Ishikawa (cell line): Measurements from ENCODE around the gene DTYMK.

Experiments
- CEBPB ChIP-seq: IDR thresholded peaks from 2 replicates; pipeline ENCODE4 v1.6.1; 2012
- CREB1 ChIP-seq: IDR thresholded peaks from 2 replicates; pipeline ENCODE4 v1.6.1; 2012; ENCODE audit warnings: low read depth
- EGR1 ChIP-seq: IDR thresholded peaks from 2 replicates; pipeline ENCODE4 v1.6.1; 2012
- EP300 ChIP-seq: IDR thresholded peaks from 2 replicates; pipeline ENCODE4 v1.6.1; 2012; ENCODE audit warnings: borderline replicate concordance
- FOXM1 ChIP-seq: IDR thresholded peaks from 2 replicates; pipeline ENCODE4 v1.6.1; 2012; ENCODE audit warnings: low read depth, borderline replicate concordance
- NFIC ChIP-seq: IDR thresholded peaks from 2 replicates; pipeline ENCODE4 v1.6.1; 2012
- RAD21 ChIP-seq: IDR thresholded peaks from 2 replicates; pipeline ENCODE4 v1.6.1; 2012; ENCODE audit warnings: low read depth
- TAF1 ChIP-seq: IDR thresholded peaks from 2 replicates; pipeline ENCODE4 v1.6.1; 2012; ENCODE audit warnings: low read depth, mild to moderate bottlenecking
- TCF12 ChIP-seq: IDR thresholded peaks from 2 replicates; pipeline ENCODE4 v1.6.1; 2012; ENCODE audit warnings: low read depth
- TEAD4 ChIP-seq: IDR thresholded peaks from 2 replicates; pipeline ENCODE4 v1.6.1; 2012
- USF1 ChIP-seq: IDR thresholded peaks from 2 replicates; pipeline ENCODE4 v1.6.1; 2012
- YY1 ChIP-seq: IDR thresholded peaks from 2 replicates; pipeline ENCODE4 v1.6.1; 2012; ENCODE audit warnings: low read depth
- ZBTB7A ChIP-seq: IDR thresholded peaks from 2 replicates; pipeline ENCODE4 v1.6.1; 2012; ENCODE audit warnings: low read depth
- TF ChIP-seq, protein P1 (sequence below): IDR thresholded peaks from 2 replicates; pipeline ENCODE4 v1.6.1; 2012
- TF ChIP-seq, protein P2 (sequence below): IDR thresholded peaks from 2 replicates; pipeline ENCODE4 v1.6.1; 2012; ENCODE audit warnings: low read depth, mild to moderate bottlenecking

The DTYMK gene

GRCh38 chr2:241637795-241638660 lies 48.6 kb downstream of the DTYMK start:
- no peak for TF ChIP-seq TEAD4

DNA sequence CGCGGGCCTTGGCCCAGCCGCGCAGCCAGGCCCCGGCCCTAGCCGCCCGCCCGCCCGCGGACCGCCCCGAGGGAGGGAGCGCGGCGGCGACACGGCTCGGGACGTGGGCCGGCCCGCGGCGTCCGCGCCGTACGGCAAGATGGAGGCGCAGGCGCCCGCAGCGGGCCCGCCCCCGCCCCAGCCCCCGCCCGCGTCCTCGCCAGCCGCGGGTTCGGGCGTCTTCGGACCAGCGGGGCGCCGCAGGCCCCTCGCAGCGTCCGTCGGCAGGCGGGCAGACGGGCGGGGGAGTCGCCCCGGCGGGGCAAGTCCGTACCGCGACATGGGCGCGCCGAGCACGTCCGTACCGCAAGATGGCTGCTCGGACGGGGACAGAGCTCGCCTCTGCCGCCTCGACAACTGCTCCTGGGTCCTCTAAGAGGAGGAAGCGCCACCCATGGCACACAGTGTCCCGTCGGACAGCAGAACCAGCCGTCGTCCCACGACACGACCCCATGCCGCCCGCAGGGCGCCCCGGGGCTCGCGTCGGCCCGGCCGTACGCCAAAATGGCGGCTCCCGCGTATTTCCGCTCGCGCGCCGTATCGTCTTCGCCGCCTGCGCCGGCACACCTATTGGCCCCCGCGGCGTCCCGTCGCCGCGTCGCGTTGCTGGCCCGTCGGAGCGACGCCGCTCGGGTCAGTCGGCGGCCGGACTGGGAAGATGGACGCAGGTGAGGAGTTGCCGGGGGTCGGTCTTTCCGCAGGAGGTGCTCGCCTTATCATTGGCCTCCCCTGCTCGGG lies 49.4 kb downstream of the DTYMK start, which contains the start of the genes ATG4B and THAP4:
Gene ATG4B (plus strand): TSS at position 676 of the 777 bp plus-strand sequence. CDS start 22 bp downstream, at position 698.
Gene THAP4 (minus strand): TSS at position 141 of the 777 bp plus-strand sequence. CDS start 141 bp downstream, outside the sequence.
- TF ChIP-seq TAF1 (peak; percentile 61; the same call in 1 of the 2 replicates), YY1 (peak; percentile 98), TCF12 (no peak), CREB1 (peak; percentile 90), EGR1 (peak; percentile 93), NFIC (no peak)
- TF ChIP-seq, protein P1, sequence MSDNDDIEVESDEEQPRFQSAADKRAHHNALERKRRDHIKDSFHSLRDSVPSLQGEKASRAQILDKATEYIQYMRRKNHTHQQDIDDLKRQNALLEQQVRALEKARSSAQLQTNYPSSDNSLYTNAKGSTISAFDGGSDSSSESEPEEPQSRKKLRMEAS = 0 out of 2 replicates have a peak, but pooled peaks have one; percentile 31
- TF ChIP-seq, protein P2, sequence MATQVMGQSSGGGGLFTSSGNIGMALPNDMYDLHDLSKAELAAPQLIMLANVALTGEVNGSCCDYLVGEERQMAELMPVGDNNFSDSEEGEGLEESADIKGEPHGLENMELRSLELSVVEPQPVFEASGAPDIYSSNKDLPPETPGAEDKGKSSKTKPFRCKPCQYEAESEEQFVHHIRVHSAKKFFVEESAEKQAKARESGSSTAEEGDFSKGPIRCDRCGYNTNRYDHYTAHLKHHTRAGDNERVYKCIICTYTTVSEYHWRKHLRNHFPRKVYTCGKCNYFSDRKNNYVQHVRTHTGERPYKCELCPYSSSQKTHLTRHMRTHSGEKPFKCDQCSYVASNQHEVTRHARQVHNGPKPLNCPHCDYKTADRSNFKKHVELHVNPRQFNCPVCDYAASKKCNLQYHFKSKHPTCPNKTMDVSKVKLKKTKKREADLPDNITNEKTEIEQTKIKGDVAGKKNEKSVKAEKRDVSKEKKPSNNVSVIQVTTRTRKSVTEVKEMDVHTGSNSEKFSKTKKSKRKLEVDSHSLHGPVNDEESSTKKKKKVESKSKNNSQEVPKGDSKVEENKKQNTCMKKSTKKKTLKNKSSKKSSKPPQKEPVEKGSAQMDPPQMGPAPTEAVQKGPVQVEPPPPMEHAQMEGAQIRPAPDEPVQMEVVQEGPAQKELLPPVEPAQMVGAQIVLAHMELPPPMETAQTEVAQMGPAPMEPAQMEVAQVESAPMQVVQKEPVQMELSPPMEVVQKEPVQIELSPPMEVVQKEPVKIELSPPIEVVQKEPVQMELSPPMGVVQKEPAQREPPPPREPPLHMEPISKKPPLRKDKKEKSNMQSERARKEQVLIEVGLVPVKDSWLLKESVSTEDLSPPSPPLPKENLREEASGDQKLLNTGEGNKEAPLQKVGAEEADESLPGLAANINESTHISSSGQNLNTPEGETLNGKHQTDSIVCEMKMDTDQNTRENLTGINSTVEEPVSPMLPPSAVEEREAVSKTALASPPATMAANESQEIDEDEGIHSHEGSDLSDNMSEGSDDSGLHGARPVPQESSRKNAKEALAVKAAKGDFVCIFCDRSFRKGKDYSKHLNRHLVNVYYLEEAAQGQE = no peak

- TF ChIP-seq, protein P1 = peak; percentile 70
- 0 out of 2 replicates have a peak, but pooled peaks have one; percentile 10 for TF ChIP-seq ZBTB7A
- no peak for TF ChIP-seq RAD21
These were observed 50.2 kb downstream of the DTYMK start for GRCh38 chr2:241636182-241637017.

DNA sequence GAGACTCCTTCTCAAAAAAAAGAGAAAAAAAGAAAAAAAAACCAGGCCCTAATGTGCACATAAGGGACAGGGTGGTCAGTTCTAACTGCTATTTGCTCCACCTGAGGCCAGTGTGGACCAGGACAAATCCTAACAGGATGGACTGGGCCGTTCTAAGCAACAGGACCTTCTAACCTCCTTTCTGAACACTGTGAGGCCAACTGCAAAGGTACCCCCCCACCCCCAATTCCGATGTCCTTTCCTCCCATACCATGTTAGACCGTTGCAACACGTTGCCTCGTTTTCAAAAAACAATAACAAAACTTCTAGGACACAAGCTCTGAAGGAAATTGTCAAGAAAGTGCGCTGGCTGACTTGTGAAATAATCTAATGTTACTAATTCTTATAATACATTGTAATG lies 50.9 kb downstream of the DTYMK start:
- TF ChIP-seq, protein P1 = no peak
- TF ChIP-seq USF1 = no peak
- no peak for TF ChIP-seq NFIC
- TF ChIP-seq CEBPB = no peak
- no peak for TF ChIP-seq RAD21
- TF ChIP-seq TAF1 = no peak

DNA sequence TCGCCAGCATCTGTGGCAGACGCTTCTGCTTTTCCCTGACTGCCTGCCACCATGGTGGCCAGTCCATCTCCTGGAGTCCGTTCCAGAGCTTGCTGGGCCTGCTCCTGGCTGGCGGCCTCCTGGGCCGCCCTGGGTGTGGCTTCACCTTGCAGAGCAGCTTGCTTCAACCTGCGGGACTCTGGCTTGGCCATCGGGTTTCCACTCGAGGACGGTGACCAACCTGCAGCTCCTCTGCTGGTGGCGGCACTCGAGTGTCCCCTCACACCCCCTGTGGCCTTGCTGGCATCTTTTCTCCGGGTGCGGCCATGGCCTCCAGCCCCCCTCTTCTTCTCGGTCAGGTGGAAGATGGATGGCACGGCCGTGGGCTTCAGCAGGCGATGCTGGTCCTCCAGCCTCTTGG lies 53.1 kb downstream of the DTYMK start:
- TF ChIP-seq FOXM1 (no peak), TEAD4 (no peak), ZBTB7A (no peak), CEBPB (no peak), RAD21 (no peak), EP300 (no peak)

DNA sequence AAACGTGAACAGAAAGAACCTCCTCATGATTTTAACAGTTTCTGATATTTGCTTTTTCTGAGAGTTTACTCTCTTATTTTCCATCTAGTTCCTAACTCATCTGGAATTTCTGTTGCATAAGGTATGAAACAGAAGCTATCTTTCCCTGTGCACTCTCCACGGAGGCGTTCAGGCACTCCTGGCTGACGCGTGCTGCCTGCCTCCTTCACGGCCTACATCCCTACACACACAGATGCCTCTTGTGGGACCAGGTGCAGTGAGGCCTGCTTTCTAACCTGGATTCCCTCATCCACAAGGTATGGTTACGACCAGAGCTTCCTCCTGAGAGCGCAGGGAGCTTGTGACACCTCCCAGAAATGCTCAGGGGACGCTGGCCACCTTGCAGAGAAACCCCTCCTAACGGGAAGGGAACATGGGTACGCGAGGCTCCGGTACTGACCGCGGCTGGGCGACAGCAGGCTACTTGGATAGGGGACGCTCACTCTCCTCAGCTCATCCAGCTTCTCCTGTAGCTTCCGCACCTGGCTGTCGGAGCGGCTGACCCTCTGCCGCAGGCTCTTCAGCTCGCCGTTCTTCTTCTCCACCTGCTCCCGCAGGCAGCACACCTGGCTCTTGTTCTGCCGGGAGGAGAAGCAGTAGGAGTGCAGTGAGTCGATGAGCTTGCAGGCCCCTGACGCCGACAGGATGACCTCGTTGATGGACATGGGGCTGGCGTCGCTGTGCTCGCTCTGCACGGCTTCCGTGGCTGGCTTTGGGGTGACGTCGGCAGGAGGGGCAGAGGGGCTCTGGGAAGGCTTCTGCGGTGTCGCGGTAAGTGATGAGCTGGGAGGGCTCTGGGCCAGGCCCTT lies 53.9 kb downstream of the DTYMK start:
- TF ChIP-seq EP300 = no peak
- TF ChIP-seq CREB1 = no peak
- no peak for TF ChIP-seq USF1
- TF ChIP-seq, protein P2 = no peak
- TF ChIP-seq, protein P1 = no peak
- TF ChIP-seq TAF1 = no peak
- no peak for TF ChIP-seq YY1
- TF ChIP-seq TEAD4 = no peak
- no peak for TF ChIP-seq NFIC
- no peak for TF ChIP-seq CEBPB
- TF ChIP-seq TCF12 = no peak
